D721Med (cell line): ENCODE results near the gene GFOD2.

Experiments
- DNase-seq: peaks from one replicate; pipeline ENCODE4 v3.0.0; 2011; ENCODE audit warnings: low spot score; ENCODE audit not compliant: insufficient read length
- FAIRE-seq: peaks from 2 replicates; lab custom pipeline; 2011; peaks lifted over from hg19 to GRCh38; lab: Jason Lieb, UNC
- CTCF ChIP-seq: IDR thresholded peaks from 2 replicates; pipeline ENCODE4 v1.5.1; 2012; ENCODE audit warnings: mild to moderate bottlenecking, control low read depth; ENCODE audit not compliant: insufficient read depth; ENCODE audit errors: missing control alignments

GFOD2 gene

GRCh38 chr16:67749436-67750078 is 30.4 kb upstream of the GFOD2 start:
- FAIRE-seq, result no peak

GRCh38 chr16:67748834-67749233 is 29.7 kb upstream of the GFOD2 start:
- FAIRE-seq, result no peak
- TF ChIP-seq CTCF, result no peak
- DNase-seq, result no peak

More at GRCh38 chr16:67749436-67750078, 30.4 kb upstream of the GFOD2 start:
- TF ChIP-seq CTCF, result no peak
- DNase-seq, result no peak

GRCh38 chr16:67746846-67747245 is 27.7 kb upstream of the GFOD2 start:
- DNase-seq (no peak), FAIRE-seq (no peak)
- no peak for TF ChIP-seq CTCF

GRCh38 chr16:67741118-67741517 is 22.0 kb upstream of the GFOD2 start:
- no peak for FAIRE-seq
- no peak for TF ChIP-seq CTCF
- no peak for DNase-seq

GRCh38 chr16:67740391-67740790 is 21.3 kb upstream of the GFOD2 start:
- TF ChIP-seq CTCF, result no peak
- DNase-seq (no peak), FAIRE-seq (no peak)

GRCh38 chr16:67736858-67737257 is 17.7 kb upstream of the GFOD2 start:
- TF ChIP-seq CTCF, result no peak
- no peak for FAIRE-seq
- no peak for DNase-seq

- TF ChIP-seq CTCF, result no peak
- DNase-seq (no peak), FAIRE-seq (no peak)
Observed at GRCh38 chr16:67734731-67735201, 15.7 kb upstream of the GFOD2 start.
